HEK293 (cell line): ENCODE data around the gene MDH1B.

ENCODE experiments used
- CTCF ChIA-PET: fragments of 350-600 bp; formaldehyde crosslinking; extraction: SDS; loops from one replicate; lab custom pipeline; 2021; ENCODE audit warnings: antibody characterized with exemption; lab: Yijun Ruan, JAX
- POLR2A ChIA-PET: fragments of 300-600 bp; formaldehyde crosslinking; extraction: SDS; loops from one replicate; lab custom pipeline; 2020; ENCODE audit warnings: antibody characterized with exemption, inconsistent platforms; lab: Yijun Ruan, JAX
- H3K27ac ChIP-seq: fragments of 200-500 bp; sonication (Bioruptor generic); 2 replicates; pipeline ENCODE4 v1.5.1; 2014; ENCODE audit warnings: low read depth, low read length, control low read depth, inconsistent platforms; ENCODE audit errors: extremely low read depth
- H3K36me3 ChIP-seq, 2 experiments: fragments of 200-500 bp in 1 of 2; sonication (Bioruptor generic) in 1 of 2; 1 replicate in 1 of 2; 2 replicates in 1 of 2; pipeline ENCODE4 v1.5.1; 2014 to 2017; ENCODE audit warnings: inconsistent platforms in 2 of 2, low read length in 2 of 2; ENCODE audit not compliant: control insufficient read depth in 2 of 2, insufficient read depth in 1 of 2
- H3K4me1 ChIP-seq: fragments of 200-500 bp; sonication (Bioruptor generic); 2 replicates; pipeline ENCODE4 v1.5.1; 2014; ENCODE audit warnings: mild to moderate bottlenecking, low read length, inconsistent platforms; ENCODE audit not compliant: control insufficient read depth, insufficient read depth
- H3K4me3 ChIP-seq: 2 replicates; pipeline ENCODE4 v1.5.1; 2011; ENCODE audit warnings: low read depth, mild to moderate bottlenecking, control low read depth, low read length, moderate library complexity
- H3K9me3 ChIP-seq: fragments of 200-500 bp; sonication (Bioruptor generic); 2 replicates; pipeline ENCODE4 v1.5.1; 2014; ENCODE audit warnings: low read depth, low read length, inconsistent platforms; ENCODE audit not compliant: control insufficient read depth, insufficient read depth
- BCL11B ChIP-seq: fragments of 450-650 bp; formaldehyde crosslinking; IDR thresholded peaks from 2 replicates; pipeline ENCODE4 v1.5.1; 2016; ENCODE audit warnings: low read depth, missing biosample characterization, missing genetic modification characterization
- HOXC10 ChIP-seq: sonication (generic); formaldehyde crosslinking; IDR thresholded peaks from 2 replicates; pipeline ENCODE4 v1.8.1; 2023; ENCODE audit warnings: mild to moderate bottlenecking, missing genetic modification reagents
- KLF8 ChIP-seq: fragments of 450-650 bp; formaldehyde crosslinking; IDR thresholded peaks from 2 replicates; pipeline ENCODE4 v1.5.1; 2016; ENCODE audit warnings: missing biosample characterization, missing genetic modification characterization
- PRDM4 ChIP-seq: fragments of 450-650 bp; formaldehyde crosslinking; IDR thresholded peaks from 2 replicates; pipeline ENCODE4 v1.5.1; 2017; ENCODE audit warnings: missing biosample characterization, missing genetic modification characterization
- ZNF19 ChIP-seq: fragments of 450-650 bp; formaldehyde crosslinking; IDR thresholded peaks from 2 replicates; pipeline ENCODE4; 2016; ENCODE audit warnings: missing biosample characterization, missing genetic modification characterization, low read depth
- ZNF239 ChIP-seq: fragments of 450-650 bp; formaldehyde crosslinking; IDR thresholded peaks from 2 replicates; pipeline ENCODE4 v1.5.1; 2016; ENCODE audit warnings: missing biosample characterization, missing genetic modification characterization
- ZNF350 ChIP-seq: fragments of 450-650 bp; formaldehyde crosslinking; IDR thresholded peaks from 2 replicates; pipeline ENCODE4 v1.5.0; 2017; ENCODE audit warnings: missing biosample characterization, mild to moderate bottlenecking, missing genetic modification characterization
- ZNF398 ChIP-seq: fragments of 450-650 bp; formaldehyde crosslinking; IDR thresholded peaks from 2 replicates; pipeline ENCODE4 v1.5.1; 2017; ENCODE audit warnings: missing biosample characterization, missing genetic modification characterization
- ZNF426 ChIP-seq: fragments of 450-650 bp; formaldehyde crosslinking; IDR thresholded peaks from 2 replicates; pipeline ENCODE4 v1.5.1; 2017; ENCODE audit warnings: missing biosample characterization, missing genetic modification characterization, mild to moderate bottlenecking, inconsistent platforms, moderate library complexity
- ZNF449 ChIP-seq: fragments of 450-650 bp; formaldehyde crosslinking; IDR thresholded peaks from 2 replicates; pipeline ENCODE4 v1.5.1; 2017; ENCODE audit warnings: missing biosample characterization, mild to moderate bottlenecking, missing genetic modification characterization, moderate library complexity
- ZNF530 ChIP-seq: fragments of 450-650 bp; formaldehyde crosslinking; IDR thresholded peaks from 2 replicates; pipeline ENCODE4 v1.5.1; 2016; ENCODE audit warnings: low read depth, missing biosample characterization, missing genetic modification characterization
- ZNF544 ChIP-seq: fragments of 450-650 bp; formaldehyde crosslinking; IDR thresholded peaks from 2 replicates; pipeline ENCODE4 v1.5.0; 2017; ENCODE audit warnings: missing biosample characterization, missing genetic modification characterization
- ZNF626 ChIP-seq: fragments of 450-650 bp; sonication (Bioruptor Pico); formaldehyde crosslinking; IDR thresholded peaks from 2 replicates; pipeline ENCODE4 v1.5.1; 2018; ENCODE audit warnings: missing biosample characterization, missing genetic modification characterization, inconsistent platforms
- ZNF692 ChIP-seq: fragments of 450-650 bp; formaldehyde crosslinking; IDR thresholded peaks from 2 replicates; pipeline ENCODE4 v1.5.1; 2016; ENCODE audit warnings: missing biosample characterization, missing genetic modification characterization
- ZNF843 ChIP-seq: fragments of 450-650 bp; formaldehyde crosslinking; IDR thresholded peaks from 2 replicates; pipeline ENCODE4 v1.5.1; 2016; ENCODE audit warnings: missing biosample characterization, missing genetic modification characterization
- TF ChIP-seq, protein P1 (sequence below): fragments of 450-650 bp; formaldehyde crosslinking; IDR thresholded peaks from 2 replicates; pipeline ENCODE4 v1.5.1; 2016; ENCODE audit warnings: missing biosample characterization, missing genetic modification characterization
- TF ChIP-seq, protein P2 (sequence below): fragments of 450-650 bp; formaldehyde crosslinking; IDR thresholded peaks from 2 replicates; pipeline ENCODE4 v1.5.1; 2016; ENCODE audit warnings: missing biosample characterization, missing genetic modification characterization
- TF ChIP-seq, protein P3 (sequence below): fragments of 450-650 bp; formaldehyde crosslinking; IDR thresholded peaks from 2 replicates; pipeline ENCODE4 v1.5.1; 2016; ENCODE audit warnings: missing biosample characterization, missing genetic modification characterization

MDH1B gene

GRCh38 chr2:206774871-206775270 is 9.7 kb upstream of the MDH1B start:
- CTCF ChIA-PET = interaction anchor here (0.6 kb wide), 2 partner anchors 8 to 1592 kb away, joined by 3 read pairs; no protein-coding TSS in a partner anchor
- Histone ChIP-seq H3K27ac (no peak overlapping the region), H3K9me3 (no peaks in the 10 kb centered on the region), H3K4me1 (no peaks in the 10 kb centered on the region)
- TF ChIP-seq ZNF544 (tag by site-specific recombination) (no peak), PRDM4 (tag by site-specific recombination) (no peak), HOXC10 (no peak), BCL11B (tag by site-specific recombination) (no peak), KLF8 (tag by site-specific recombination) (no peak), ZNF449 (no peak), ZNF692 (tag by site-specific recombination) (no peak), ZNF426 (tag by site-specific recombination) (no peak)
- TF ChIP-seq, protein P1, sequence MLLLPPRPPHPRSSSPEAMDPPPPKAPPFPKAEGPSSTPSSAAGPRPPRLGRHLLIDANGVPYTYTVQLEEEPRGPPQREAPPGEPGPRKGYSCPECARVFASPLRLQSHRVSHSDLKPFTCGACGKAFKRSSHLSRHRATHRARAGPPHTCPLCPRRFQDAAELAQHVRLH (tag by site-specific recombination) = no peak
- TF ChIP-seq, all 188 proteins: peak for 0
- POLR2A ChIA-PET = no interaction called here
- Histone ChIP-seq H3K36me3 (peaks cover 66 to 88% of the 10 kb centered on the region in 2 experiments), H3K4me3 (no peak overlapping the region)

DNA sequence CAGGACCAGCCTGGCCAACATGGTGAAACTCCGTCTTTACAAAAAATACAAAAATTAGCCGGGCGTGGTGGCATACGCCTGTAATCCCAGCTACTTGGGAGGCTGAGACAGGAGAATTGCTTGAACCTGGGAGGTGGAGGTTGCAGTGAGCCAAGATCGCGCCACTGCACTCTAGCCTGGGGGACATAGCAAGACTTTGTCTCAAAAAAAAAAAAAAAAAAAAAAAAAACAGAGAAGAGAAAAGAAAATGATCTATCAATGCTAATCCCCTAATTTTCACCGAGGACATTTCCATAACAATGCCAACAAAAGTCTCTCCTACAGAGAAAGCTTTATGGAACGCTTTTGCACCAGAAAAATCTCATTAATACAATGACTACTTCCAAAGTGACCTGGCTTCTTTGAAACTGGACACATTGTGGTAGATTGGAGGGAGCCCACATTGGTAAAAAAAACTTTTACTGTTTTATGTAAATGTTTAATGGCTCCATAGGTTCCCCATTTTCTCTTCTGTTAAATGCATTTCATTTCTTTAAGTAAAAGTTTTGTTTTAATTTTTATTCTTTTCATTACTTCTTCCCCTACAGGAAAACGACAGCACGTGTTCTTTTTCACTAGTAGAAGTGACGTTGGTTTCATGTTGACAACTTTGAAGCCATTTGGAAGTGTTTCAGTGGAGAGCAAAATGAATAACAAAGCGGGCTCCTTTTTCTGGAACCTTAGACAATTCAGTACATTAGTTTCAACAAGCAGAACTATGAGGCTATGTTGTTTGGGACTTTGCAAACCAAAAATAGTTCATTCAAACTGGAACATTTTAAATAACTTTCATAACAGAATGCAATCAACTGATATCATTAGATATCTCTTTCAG is 1.2 kb upstream of the MDH1B start:
- Histone ChIP-seq H3K4me1 (no peaks in the 10 kb centered on the region), H3K4me3 (peak overlapping the region; percentile 92), H3K9me3 (no peaks in the 10 kb centered on the region)
- ChIA-PET POLR2A (interaction anchor here (0.7 kb wide), 1 partner anchor 306 kb away, joined by 5 read pairs; no protein-coding TSS in a partner anchor), CTCF (interaction anchor here (0.7 to 2.3 kb wide), 2 partner anchors 15 to 859 kb away, joined by 3 to 10 read pairs; partner anchors contain the start of gene METTL21A)
- TF ChIP-seq ZNF626 (tag by site-specific recombination) (no peak), ZNF398 (tag by site-specific recombination) (no peak), ZNF843 (tag by site-specific recombination) (no peak), ZNF530 (tag by site-specific recombination) (no peak), ZNF350 (tag by site-specific recombination) (no peak), ZNF239 (tag by site-specific recombination) (no peak), ZNF19 (tag by site-specific recombination) (no peak)
- TF ChIP-seq, protein P2, sequence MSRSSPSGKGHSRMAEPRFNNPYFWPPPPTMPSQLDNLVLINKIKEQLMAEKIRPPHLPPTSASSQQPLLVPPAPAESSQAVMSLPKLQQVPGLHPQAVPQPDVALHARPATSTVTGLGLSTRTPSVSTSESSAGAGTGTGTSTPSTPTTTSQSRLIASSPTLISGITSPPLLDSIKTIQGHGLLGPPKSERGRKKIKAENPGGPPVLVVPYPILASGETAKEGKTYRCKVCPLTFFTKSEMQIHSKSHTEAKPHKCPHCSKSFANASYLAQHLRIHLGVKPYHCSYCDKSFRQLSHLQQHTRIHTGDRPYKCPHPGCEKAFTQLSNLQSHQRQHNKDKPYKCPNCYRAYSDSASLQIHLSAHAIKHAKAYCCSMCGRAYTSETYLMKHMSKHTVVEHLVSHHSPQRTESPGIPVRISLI (tag by site-specific recombination) = peak; percentile 68
- TF ChIP-seq, protein P3, sequence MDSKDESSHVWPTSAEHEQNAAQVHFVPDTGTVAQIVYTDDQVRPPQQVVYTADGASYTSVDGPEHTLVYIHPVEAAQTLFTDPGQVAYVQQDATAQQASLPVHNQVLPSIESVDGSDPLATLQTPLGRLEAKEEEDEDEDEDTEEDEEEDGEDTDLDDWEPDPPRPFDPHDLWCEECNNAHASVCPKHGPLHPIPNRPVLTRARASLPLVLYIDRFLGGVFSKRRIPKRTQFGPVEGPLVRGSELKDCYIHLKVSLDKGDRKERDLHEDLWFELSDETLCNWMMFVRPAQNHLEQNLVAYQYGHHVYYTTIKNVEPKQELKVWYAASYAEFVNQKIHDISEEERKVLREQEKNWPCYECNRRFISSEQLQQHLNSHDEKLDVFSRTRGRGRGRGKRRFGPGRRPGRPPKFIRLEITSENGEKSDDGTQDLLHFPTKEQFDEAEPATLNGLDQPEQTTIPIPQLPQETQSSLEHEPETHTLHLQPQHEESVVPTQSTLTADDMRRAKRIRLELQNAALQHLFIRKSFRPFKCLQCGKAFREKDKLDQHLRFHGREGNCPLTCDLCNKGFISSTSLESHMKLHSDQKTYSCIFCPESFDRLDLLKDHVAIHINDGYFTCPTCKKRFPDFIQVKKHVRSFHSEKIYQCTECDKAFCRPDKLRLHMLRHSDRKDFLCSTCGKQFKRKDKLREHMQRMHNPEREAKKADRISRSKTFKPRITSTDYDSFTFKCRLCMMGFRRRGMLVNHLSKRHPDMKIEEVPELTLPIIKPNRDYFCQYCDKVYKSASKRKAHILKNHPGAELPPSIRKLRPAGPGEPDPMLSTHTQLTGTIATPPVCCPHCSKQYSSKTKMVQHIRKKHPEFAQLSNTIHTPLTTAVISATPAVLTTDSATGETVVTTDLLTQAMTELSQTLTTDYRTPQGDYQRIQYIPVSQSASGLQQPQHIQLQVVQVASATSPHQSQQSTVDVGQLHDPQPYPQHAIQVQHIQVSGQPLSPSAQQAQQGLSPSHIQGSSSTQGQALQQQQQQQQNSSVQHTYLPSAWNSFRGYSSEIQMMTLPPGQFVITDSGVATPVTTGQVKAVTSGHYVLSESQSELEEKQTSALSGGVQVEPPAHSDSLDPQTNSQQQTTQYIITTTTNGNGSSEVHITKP = peak; percentile 70
- TF ChIP-seq, all 188 proteins: peak for 2
- Histone ChIP-seq H3K36me3 (peaks cover 4 to 36% of the 10 kb centered on the region in 2 experiments), H3K27ac (no peak overlapping the region; the same call in 1 of the 2 replicates)
